Superior temporal gyrus (tissue), 1 donor: ENCODE data around the gene PHYKPL.
"Not testable (repeated sequence)": the region's sequence is repeated elsewhere in the genome, so short reads cannot be mapped to it uniquely, and the experiment has no call there.

Experiments used
- DNase-seq: peaks from one replicate; pipeline ENCODE4 v3.0.0-alpha.2; 2016; ENCODE audit errors: extremely low spot score

The PHYKPL gene

DNA sequence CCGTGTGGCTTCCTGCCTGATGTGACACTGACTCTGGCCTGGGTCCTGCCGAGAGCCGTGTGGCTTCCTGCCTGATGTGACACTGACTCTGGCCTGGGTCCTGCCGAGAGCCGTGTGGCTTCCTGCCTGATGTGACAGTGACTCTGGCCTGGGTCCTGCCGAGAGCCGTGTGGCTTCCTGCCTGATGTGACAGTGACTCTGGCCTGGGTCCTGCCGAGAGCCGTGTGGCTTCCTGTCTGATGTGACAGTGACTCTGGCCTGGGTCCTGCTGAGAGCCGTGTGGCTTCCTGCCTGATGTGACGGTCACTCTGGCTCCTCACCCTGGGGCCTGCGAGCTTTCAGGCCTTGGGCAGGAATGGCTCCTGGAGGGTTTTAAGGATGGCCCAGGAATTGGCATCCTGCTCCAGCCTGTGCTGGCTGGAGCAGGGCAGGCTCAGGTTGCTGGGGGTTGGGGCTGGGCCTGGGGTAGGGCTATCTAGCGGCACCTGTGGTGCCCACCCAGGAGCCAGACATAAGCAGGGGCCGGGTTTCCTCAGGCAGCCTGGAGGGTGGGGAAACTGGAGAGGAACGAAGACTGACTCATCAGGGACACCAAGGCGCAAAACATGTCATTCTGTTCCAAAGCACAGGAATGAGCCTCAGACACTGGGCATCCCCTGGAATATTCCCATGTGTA lies 7.2 kb upstream of the PHYKPL start:
- not testable (repeated sequence) for DNase-seq

DNA sequence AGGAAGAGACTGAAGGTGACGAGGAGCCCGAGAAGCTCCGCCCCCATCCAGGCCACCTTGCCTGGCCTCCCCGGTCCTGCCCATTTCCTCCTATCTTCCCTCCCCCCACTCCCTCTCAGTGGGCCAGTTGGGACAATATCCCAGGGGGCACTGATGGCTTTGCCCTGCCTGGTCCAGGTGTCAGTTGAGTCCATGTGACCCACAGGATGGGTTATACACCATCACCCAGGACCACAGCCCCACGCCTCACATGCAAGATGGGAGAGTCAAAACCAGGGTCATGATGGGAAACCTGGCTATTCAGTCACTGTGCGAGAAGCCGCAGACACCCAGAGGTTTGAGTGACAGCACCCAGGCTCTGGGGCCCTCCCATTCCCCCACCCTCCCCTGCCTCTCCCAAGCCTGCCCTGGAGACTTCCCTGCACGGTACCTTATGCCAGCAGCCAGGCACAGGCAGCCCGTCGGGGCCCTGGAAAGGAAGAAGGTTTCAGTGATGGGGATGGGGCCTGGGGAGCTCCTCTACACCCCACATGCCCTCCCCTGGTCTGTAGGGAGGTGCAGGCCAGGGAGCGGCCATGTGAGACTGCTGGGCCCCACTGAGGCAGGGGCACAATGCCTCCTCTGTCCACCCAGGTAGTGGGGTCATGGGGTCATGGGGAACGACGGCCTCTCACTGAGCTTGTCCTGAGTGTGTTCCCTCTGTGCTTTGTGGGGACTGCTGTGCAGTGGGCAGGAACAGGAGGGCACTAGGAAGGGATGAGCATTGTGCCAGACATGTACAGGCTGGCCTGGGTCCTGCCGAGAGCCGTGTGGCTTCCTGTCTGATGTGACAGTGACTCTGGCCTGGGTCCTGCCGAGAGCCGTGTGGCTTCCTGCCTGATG lies 6.3 kb upstream of the PHYKPL start:
- DNase-seq, result no peak

DNA sequence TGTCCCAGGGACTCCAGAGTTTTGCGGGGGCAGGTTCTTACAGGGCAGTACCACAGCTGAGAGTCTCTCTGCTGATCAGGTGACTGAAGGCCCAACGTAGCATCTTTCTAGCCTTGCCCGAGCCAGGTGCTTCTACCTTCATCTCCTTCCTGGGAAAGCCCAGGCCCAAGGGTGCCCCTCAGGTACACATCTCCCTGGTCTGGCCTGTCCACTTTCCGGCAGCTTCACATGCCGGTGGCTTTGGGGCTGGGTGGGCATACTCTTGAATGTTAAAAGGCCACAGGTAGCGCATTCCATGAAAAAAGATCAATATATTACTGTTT lies 5.7 kb upstream of the PHYKPL start:
- no peak for DNase-seq

- DNase-seq, result no peak
Measured at GRCh38 chr5:178237431-178238312, 5.1 kb upstream of the PHYKPL start.

- DNase-seq, result no peak
Measured at GRCh38 chr5:178236679-178237078, 4.1 kb upstream of the PHYKPL start.

DNA sequence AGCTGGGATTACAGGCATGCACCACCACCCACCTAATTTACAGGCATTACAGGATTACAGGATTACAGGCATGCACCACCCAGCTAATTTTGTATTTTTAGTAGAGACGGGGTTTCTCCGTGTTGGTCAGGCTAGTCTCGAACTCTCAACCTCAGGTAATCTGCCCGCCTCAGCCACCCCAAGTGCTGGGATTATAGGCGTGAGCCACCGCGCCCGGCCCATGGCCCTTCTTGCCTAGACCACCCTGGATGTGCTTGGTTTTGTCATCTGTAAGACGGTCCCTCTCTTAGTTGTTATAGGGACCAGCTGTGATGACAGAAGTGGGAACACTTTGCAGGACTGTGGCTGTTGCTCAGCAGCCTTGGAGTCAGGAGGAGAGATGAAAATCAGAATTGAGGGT lies 3.5 kb upstream of the PHYKPL start:
- DNase-seq, result no peak

DNA sequence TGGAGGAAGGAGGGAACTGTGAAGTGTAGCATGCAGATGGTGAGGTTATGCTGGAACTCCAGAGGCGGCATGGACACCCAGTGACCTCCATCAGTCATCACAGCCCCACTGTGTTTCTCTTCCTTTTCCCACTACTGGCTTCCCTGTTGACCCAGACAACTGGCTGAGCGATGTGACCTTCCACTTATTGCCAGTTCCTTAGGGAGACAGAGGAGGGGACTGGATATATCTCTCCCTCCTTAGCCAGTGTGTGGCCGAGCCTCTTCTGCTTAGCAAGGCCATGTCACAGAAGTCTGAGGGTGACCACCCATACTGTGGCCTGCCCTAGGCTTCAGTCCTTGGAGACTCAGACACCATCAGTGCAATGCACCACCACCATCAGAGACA lies 3.0 kb upstream of the PHYKPL start:
- no peak for DNase-seq

- peak; percentile 82 for DNase-seq
Measured at GRCh38 chr5:178234750-178235587, 2.4 kb upstream of the PHYKPL start.

GRCh38 chr5:178234121-178234749 lies 1.6 kb upstream of the PHYKPL start:
- no peak for DNase-seq

DNA sequence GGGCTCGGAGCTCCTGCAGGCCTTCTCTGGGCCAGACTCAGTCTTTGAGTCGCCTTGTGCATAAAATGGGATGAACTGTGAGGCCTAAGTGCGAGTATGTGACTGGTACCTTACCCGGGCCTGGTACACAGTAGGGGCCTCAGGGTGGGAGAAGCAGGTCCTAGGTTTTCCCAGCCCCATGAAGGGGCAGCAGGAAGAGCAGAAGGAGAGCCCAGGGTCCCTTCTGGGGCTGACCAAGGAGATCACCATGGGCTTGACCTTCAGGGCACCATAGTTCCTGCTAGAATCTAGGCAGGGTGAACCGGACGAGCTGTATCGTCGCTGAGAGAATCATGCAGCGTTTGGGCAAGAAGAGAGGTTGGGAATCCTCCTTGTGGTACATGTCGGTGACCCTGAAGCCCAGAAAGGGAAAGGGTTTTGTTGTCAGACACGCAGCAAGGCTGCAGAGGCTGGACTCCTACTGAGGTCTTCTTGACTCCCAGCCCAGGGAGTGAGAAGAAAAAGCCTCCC lies 373 bp upstream of the PHYKPL start:
- no peak for DNase-seq

DNA sequence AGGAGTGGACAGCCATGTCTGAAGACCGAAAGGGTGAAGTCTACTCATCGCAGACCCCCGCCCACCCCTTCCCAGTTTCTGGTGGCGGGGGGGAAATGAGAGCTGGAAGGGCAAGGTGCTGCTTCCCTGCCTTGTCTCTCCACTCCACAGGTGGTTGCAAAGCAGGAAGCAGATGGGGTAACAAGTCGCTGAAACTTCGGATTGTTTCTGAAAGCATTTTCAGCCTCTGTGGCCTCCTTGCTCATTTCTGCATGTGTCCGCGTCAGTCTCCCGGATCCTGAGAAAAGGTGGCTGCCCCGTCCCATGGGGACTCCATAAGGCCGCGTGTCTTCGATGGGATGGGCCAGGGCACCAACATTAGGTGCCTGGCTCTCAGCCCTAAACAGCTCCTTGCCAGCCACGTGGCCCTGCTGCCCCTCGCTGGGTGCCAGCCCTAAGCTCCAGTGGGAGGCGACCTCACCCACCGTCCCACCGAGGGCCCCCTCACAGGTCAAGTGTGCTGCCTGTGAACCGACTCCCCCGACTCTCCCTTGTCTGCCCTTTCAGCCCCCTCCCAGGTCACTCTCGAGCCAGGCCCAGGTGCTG lies 971 bp downstream of the PHYKPL start:
- no peak for DNase-seq

DNA sequence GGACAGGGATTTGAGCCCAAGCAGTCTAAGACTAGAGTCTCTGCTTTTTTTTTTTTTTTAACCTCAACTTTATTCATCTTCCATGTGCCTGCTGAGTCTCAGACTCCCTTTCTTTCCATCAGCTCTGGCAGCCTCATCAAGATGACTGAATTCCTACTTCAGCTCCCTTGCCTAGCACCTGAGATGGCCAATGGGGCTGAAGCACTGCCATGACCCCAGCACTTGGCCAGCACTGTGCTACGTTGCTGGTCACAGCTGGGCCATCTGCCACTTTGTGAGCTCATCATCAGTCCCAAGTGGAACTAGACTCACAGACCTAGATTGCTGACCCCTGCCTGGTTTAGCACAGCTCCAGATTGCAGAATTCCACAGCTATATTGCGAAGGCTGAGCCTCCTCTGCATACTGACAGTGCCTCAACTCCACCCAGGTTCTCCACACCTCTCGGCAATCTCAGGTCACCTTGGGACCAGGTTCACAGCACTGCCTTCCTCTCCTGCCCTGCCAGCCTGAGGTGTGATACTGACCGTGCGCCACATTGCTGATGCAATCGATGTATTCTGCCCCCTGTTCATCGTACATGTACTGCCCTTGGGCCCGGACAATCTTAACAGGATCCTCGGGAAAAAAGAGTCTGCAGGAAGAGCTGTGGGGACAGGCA lies 1.6 kb downstream of the PHYKPL start:
- DNase-seq, result no peak

DNA sequence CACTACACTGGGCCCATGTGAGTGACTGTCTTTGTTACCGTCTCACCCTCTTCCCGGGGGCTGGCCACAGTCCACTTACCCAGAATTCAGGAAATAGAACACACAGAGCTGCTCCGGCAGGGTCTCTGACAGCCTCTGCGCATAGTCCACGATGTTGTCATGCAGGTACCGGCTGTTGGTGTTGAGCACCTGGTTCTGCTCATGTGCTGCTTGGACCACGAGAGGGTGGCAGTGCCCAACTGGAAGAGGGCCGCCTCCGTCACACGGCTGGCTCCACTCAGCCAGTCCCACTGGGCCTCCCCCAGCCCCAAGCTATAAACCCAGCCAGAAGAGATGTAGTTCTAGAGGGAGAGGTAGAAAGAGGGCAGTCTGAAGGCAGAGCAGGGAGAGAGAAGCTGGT lies 2.7 kb downstream of the PHYKPL start:
- no peak for DNase-seq

GRCh38 chr5:178229111-178229510 lies 3.5 kb downstream of the PHYKPL start:
- not testable (repeated sequence) for DNase-seq

GRCh38 chr5:178228609-178229008 lies 4.0 kb downstream of the PHYKPL start:
- no peak for DNase-seq

- DNase-seq, result no peak
Measured at GRCh38 chr5:178227929-178228328, 4.7 kb downstream of the PHYKPL start.

DNA sequence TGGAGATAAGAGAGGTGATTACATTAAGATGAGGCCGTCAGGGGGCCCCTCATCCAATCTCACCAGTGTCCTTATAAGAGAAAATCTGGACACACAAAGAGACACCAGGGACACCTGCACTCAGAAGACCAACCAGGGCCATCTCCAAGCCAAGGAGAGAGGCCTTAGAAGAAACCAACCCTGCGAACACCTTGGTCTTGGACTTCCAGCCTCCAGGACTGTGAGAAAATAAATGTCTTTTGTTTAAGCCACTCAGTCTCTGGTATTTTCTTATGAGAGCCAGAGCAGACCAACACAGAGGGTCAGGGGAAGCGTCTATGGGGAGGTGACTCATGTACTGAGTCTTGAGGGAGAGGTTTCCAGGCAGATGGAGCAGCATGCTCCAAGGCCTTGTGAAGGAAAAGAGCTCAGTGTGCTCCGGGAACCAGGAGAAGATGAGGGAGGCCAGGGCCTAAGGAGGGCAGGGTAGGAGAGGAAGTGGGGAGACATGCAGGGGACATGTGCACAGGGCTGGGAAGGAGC lies 5.4 kb downstream of the PHYKPL start:
- DNase-seq, result no peak

DNA sequence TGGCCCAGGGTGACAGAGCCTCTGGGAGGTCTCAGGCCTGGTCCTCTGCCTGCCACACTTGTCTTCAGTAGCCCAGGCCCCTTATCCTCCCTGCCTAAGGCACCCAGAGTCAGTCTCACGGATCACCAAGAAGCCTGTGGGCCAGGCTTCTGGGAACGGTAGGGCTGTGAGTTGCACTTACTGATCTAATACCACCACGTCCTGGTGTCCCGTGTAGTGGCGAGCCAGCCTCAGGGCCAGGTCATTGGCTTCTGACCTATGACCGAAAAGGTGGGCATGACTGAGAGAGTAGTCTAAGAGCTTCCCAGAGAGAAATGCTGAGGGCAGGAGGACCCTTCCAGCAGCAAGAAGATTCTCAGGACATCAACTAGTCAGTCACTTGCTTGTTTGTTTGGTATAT lies 7.4 kb downstream of the PHYKPL start:
- no peak for DNase-seq

DNA sequence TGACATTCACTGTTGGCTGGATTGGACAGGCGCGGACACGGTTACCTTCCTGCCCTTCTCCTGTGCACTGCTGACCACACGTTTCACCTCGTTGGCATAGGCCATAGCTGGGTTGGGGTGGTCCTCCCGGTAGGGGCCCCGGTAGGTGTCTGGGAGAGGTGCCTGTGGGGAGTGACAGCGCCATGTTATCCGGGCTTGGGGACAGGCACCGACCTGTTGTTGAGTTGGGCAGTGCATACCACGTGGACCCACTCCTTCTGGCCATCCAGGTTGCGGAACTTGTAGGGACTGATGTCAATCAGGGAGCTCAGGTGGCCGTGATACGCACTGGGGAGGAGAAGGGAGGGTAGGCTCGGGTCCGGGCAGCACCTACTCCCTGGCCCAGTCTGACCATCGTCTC lies 8.2 kb downstream of the PHYKPL start:
- DNase-seq, result no peak
